SKM-1 (cell line): Measurements from ENCODE around the gene ASCL3.
"Not testable (repeated sequence)": the region's sequence is repeated elsewhere in the genome, so short reads cannot be mapped to it uniquely, and the experiment has no call there.

Experiments used
- DNase-seq: peaks from one replicate; lab custom pipeline; 2025; ENCODE audit not compliant: unreplicated experiment; lab: John Stamatoyannopoulos, UW

Gene ASCL3

GRCh38 chr11:8942518-8943066, at the start of gene ASCL3:
ASCL3 (minus strand) TSS chr11:8943016; CDS start chr11:8938161, 4,855 bp downstream.
- DNase-seq: no peak

- DNase-seq: no peak
Observed at GRCh38 chr11:8989453-8989852, 46.6 kb upstream of the ASCL3 start.

GRCh38 chr11:8988329-8989234, 45.8 kb upstream of the ASCL3 start:
- no peak for DNase-seq

GRCh38 chr11:8987446-8987845, 44.6 kb upstream of the ASCL3 start:
- no peak for DNase-seq

- DNase-seq: not testable (repeated sequence)
Observed at GRCh38 chr11:8986772-8987171, 44.0 kb upstream of the ASCL3 start.

DNA sequence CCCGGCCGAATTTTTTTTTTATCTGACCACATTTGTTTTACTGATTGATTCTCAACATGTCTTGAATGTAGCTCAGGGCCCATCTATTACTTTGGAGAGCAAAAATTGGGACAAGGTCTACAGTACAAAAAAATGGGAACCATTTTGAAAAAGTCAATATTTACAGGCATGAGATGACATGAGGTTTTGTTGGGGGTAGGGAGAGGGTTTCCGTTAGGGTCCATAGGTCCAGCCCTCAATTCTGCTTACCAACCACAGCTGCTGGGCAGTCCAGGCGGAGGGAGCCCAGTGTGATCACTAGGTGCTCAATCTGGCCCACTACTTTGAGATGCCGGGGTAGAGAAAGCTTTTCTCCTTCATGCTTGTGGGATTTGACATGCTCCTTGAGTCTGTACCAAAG, 42.6 kb upstream of the ASCL3 start:
- DNase-seq: no peak

DNA sequence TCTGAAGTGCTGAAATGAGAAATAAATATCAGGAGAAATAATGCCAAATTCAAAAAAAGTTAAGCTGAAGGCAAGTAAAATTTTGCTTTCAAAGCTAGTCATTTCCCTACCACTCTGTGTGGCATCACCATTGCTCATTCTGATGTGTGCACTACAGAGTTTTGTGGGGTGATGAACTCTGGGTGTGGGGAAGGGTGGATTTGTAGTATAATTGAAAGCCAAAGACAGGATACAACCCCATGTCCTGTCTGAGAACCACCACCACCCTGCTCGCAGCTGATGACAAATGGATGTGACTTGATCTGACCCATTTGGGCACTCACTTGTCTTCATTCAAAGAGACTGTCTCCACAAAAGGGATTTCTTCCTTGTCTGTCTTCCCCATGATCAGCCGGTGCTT, 40.7 kb upstream of the ASCL3 start:
- DNase-seq: no peak

- DNase-seq: no peak
Observed at GRCh38 chr11:8980485-8980884, 37.7 kb upstream of the ASCL3 start.

DNA sequence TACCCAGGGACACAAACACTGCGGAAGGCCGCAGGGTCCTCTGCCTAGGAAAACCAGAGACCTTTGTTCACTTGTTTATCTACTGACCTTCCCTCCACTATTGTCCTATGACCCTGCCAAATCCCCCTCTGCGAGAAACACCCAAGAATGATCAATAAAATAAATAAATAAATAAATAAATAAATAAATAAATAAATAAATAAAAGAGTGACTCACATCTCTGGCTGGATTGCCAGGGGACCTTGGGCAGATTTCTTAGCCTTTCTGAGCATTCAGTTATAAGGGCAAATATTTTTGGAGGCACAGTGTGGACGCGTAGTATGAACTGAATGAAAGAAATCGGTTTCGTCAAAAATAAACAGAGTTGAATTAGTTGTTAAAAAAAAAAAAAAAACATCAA, 36.5 kb upstream of the ASCL3 start:
- DNase-seq: not testable (repeated sequence)

GRCh38 chr11:8973121-8973520, 30.3 kb upstream of the ASCL3 start:
- no peak for DNase-seq

GRCh38 chr11:8971924-8972316, 29.1 kb upstream of the ASCL3 start:
- DNase-seq: no peak

DNA sequence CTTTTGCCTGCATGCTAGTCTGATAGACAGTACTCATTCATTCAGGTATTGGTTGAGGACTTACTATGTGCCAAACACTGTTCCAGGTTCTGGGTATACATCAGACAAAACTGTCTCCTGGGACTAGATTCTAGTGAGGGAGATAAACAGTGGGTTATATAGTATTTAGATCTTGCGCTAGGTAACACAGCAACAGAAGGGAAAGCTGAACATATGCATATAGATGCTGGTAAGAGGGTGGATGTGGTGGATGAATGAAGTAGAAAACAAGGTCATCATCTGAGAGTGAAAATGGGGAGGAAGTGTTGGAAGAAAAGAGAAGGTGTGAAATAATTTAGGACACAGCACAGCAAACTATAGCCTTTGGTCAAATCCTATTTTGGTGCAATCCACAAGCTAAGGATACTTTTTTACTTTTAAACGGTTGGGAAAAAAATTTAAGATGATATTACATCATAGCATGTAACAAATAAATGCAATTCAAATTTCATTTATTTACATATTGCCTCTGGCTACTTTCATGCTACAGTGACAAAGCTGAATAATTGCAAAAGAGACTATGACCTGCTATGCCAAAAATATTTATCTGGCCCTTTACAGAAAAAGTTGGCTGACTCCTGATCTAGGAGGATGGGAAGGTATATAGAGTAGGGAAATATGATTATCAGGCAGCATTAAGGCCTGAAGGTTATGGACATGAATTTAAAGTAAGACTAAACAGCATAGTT, 28.5 kb upstream of the ASCL3 start:
- no peak for DNase-seq

- no peak for DNase-seq
Observed at GRCh38 chr11:8967184-8967583, 24.4 kb upstream of the ASCL3 start.

GRCh38 chr11:8964324-8965320, 21.8 kb upstream of the ASCL3 start, which contains the start of gene TMEM9B:
TMEM9B (minus strand) TSS chr11:8964442; CDS start chr11:8964313, 129 bp downstream.
- DNase-seq: peak; percentile 71

DNA sequence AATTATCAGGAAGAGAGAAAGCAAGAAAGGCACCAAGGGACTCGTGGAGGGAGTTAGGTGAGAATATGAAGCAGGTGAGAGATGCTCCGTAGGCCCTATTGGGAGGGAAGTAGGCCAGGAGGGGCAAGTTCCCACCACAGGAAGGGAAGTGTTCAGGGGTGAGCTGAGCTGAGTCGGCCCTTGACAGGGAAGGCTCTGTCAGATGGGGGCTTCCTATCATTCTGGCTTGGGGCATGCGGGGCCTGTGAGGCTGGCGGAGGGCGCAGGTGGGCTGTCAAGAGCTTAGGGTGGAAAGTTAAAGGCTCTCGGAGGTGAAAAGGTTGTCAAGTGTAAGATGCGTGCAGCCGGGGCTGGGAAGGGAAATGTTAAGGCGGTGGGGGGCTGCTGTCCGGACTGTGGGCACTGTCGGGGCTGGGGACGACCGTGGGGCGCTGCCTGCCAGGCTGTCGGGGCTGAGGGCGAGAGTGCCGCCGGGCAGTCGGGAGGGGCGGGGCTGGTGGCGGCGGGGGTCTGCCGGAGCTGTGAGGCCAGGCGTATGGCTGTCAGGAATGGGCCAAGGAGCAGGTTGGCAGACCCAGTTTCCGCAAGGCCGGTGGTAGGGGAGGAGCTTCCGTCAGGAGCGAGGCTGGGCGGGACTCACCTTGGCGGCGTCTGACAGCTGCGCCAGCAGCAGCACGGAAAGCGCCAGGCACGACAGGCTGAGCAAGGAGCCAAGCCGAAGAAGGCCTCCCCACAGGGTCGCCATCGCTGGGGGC, 20.9 kb upstream of the ASCL3 start:
- DNase-seq: peak; percentile 27

DNA sequence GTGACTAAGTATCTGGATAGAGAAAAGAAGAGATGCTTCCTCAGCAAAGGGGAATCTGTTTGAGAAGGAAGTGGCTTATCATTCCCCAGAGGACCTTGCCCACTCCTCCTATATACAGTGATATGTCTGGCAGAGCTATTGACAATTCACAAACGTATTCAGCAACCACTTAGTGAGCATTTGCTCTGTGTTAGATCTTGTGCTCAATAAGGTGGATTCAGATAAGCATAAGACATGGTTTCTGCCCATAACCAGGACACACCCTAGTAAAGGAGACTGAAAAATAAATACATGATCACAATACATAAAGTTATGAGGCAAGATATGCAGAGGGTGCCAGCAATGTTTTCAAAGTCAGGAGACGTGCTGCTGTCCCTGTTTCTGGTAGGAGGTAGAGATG, 20.0 kb upstream of the ASCL3 start:
- DNase-seq: no peak

DNA sequence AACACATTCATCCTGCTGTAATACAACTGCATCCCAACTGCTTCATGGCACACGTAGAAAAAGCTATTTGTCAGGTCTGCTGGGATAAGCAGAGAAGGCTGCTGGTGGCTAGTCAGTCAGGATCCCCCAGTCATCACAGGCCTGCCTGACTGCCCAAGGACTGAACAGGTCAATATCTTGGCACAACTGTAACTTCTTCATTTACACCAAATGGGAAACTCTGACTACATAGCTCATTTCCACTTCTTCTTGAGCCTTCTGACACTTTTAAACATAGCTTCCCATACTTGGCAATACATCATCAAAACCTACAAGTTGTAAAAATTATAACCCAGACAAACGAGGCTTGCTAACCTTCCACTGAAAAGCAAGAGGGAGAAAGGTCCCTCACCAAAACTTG, 18.6 kb upstream of the ASCL3 start:
- no peak for DNase-seq

DNA sequence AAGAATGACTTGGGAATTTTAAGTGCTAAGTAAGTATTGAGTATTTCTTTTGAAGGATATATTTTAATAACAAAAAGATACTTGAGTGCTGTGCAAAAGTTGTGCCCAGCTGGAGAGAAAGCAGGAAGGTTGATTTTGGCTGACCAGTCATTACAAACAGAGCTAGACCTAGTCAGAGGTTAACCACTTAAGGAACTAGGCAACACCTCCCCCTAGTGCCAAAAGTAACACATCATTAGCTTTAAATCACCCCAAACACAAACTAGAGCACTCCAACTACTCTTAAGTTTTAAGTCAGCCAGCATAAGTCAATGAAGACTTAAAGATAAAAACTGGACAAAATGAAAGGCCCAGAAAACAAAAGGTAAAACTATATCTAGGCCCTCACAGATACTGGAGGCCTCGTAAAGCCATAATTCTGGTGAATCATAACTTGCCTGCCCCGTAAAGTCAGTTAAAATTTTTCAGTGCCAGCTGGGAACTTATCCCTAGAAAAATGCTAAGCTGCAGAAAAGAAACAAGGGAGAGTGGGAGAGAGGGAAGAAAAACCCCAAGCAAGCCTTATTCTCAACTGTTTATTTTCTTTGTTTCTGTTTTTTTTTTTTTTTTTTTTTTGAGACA, 16.8 kb upstream of the ASCL3 start:
- DNase-seq: peak; percentile 59

GRCh38 chr11:8956860-8957259, 14.0 kb upstream of the ASCL3 start:
- no peak for DNase-seq
